CD4-positive, alpha-beta T cell (primary cell): ENCODE results near the gene ADAMTSL2. TPM values are rescaled to one million over a fixed set of nuclear protein-coding genes. Genes with fewer than 3 reads are reported as not detected.

ENCODE experiments used
- ATAC-seq: fragments of 200-7000 bp; cut with Tn5 transposase; one replicate; pipeline ENCODE4 v1.10.0; 2022; ENCODE audit warnings: mild to moderate bottlenecking; ENCODE audit not compliant: poor library complexity
- CTCF ChIA-PET: fragments of 350-600 bp; sonication (Branson Sonifier 250); formaldehyde crosslinking; loops from one replicate; lab custom pipeline; 2021; ENCODE audit warnings: antibody characterized with exemption, inconsistent platforms; lab: Charles Lee
- POLR2A ChIA-PET: fragments of 350-600 bp; sonication (Branson Sonifier 250); formaldehyde crosslinking; loops from one replicate; lab custom pipeline; 2021; ENCODE audit warnings: antibody characterized with exemption, inconsistent platforms; lab: Charles Lee
- DNase-seq, 14 experiments: peaks; one replicate each; pipeline ENCODE4 v3.0.0-alpha.2; 2013 to 2020; ENCODE audit warnings: mixed read lengths in 2 of 14
- H3K27ac ChIP-seq, 2 donors: one replicate each; pipeline versions ENCODE4 v1.5.1 to v1.7.0; 2013; ENCODE audit warnings: low read length in 2 of 2, low read depth in 1 of 2, mild to moderate bottlenecking in 1 of 2
- H3K27me3 ChIP-seq, 2 experiments: 1 replicate in 1 of 2; 2 replicates in 1 of 2; pipeline versions ENCODE4 v1.6.1 to v1.7.0; 2013; ENCODE audit warnings: low read length in 2 of 2, control low read depth in 1 of 2, mild to moderate bottlenecking in 1 of 2, moderate library complexity in 1 of 2; ENCODE audit not compliant: insufficient read depth in 2 of 2, control insufficient read depth in 1 of 2
- H3K36me3 ChIP-seq: one replicate; pipeline ENCODE4 v1.6.1; 2013; ENCODE audit warnings: low read length, control low read depth; ENCODE audit not compliant: insufficient read depth
- H3K4me1 ChIP-seq: one replicate; pipeline ENCODE4 v1.6.1; 2013; ENCODE audit warnings: low read length, control low read depth; ENCODE audit not compliant: insufficient read depth
- H3K4me3 ChIP-seq: one replicate; pipeline ENCODE4 v1.5.1; 2013; ENCODE audit warnings: mild to moderate bottlenecking, low read length, moderate library complexity
- H3K9me3 ChIP-seq, 2 experiments: 1 replicate in 1 of 2; 2 replicates in 1 of 2; pipeline versions ENCODE4 v1.6.1 to v1.7.0; 2013; ENCODE audit warnings: low read length in 2 of 2, mild to moderate bottlenecking in 2 of 2, control low read depth in 1 of 2, moderate library complexity in 1 of 2; ENCODE audit not compliant: control insufficient read depth in 1 of 2, insufficient read depth in 1 of 2
- H3K27ac Mint-ChIP-seq: one replicate; pipeline ENCODE4 v1.8.0; 2020; ENCODE audit warnings: mixed read lengths
- H3K27me3 Mint-ChIP-seq: one replicate; pipeline ENCODE4 v1.8.0; 2021; ENCODE audit warnings: mixed read lengths
- H3K36me3 Mint-ChIP-seq: one replicate; pipeline ENCODE4 v1.8.0; 2021; ENCODE audit warnings: low read depth, mixed read lengths
- H3K4me1 Mint-ChIP-seq: one replicate; pipeline ENCODE4 v1.8.0; 2021; ENCODE audit warnings: low read depth, mixed read lengths
- H3K4me3 Mint-ChIP-seq: one replicate; pipeline ENCODE4 v1.8.0; 2020; ENCODE audit warnings: mild to moderate bottlenecking, mixed read lengths
- H3K9me3 Mint-ChIP-seq: one replicate; pipeline ENCODE4 v1.8.0; 2020; ENCODE audit warnings: mixed read lengths
- CTCF ChIP-seq: fragments of 200-600 bp; IDR thresholded peaks from one replicate; pipeline ENCODE4 v1.8.0; 2022; ENCODE audit warnings: antibody characterized with exemption, mild to moderate bottlenecking
- intact Hi-C, 2 experiments: fragments of 100-400 bp; cut with DNase I in 1 of 2; cut with micrococcal nuclease in 1 of 2; formaldehyde crosslinking; loops; one replicate each; pipeline versions ENCODE4 v1.15.1 to v1.9.0; 2023 to 2025; cut with DNase I, micrococcal nuclease
- total RNA-seq, 174 experiments: library from RNA in 2 of 174; stranded (reverse) in 2 of 174; gene quantifications; one replicate each; pipeline ENCODE4 v1.2.3 and lab custom pipeline; 2021 to 2026

ADAMTSL2 gene
- total RNA-seq, 2 experiments from 2014 or later = 1.2 to 1.3 TPM

- no peaks in the 10 kb centered on the region for H3K4me1 Mint-ChIP-seq
- POLR2A ChIA-PET = no interaction called here
Measured at GRCh38 chr9:133566817-133567216, 32.3 kb downstream of the ADAMTSL2 start.

GRCh38 chr9:133568186-133568585 lies 33.7 kb downstream of the ADAMTSL2 start:
- Mint-ChIP-seq H3K27me3 (no peaks in the 10 kb centered on the region), H3K4me1 (no peaks in the 10 kb centered on the region), H3K27ac (no peak overlapping the region), H3K36me3 (no peaks in the 10 kb centered on the region), H3K4me3 (no peak overlapping the region), H3K9me3 (no peaks in the 10 kb centered on the region)
- intact Hi-C loops = no loop called here
- H3K27me3 ChIP-seq = no peaks in the 10 kb centered on the region
- H3K9me3 ChIP-seq = no peaks in the 10 kb centered on the region
- TF ChIP-seq CTCF = no peak
- ATAC-seq (no peak), DNase-seq (no peak)
- no peak overlapping the region for H3K4me3 ChIP-seq
- H3K4me1 ChIP-seq = peaks cover 5% of the 10 kb centered on the region
- ChIA-PET POLR2A (no interaction called here), CTCF (no interaction called here)
- H3K27ac ChIP-seq = no peak overlapping the region
- no peaks in the 10 kb centered on the region for H3K36me3 ChIP-seq

More at GRCh38 chr9:133566817-133567216, 32.3 kb downstream of the ADAMTSL2 start:
- Histone ChIP-seq H3K36me3 (no peaks in the 10 kb centered on the region), H3K27me3 (no peaks in the 10 kb centered on the region), H3K4me1 (peaks cover 8% of the 10 kb centered on the region), H3K9me3 (no peaks in the 10 kb centered on the region), H3K27ac (no peak overlapping the region), H3K4me3 (no peak overlapping the region)
- Mint-ChIP-seq H3K36me3 (no peaks in the 10 kb centered on the region), H3K4me3 (no peak overlapping the region), H3K27ac (no peak overlapping the region), H3K27me3 (no peaks in the 10 kb centered on the region), H3K9me3 (no peaks in the 10 kb centered on the region)
- intact Hi-C loops = no loop called here
- CTCF ChIA-PET = no interaction called here
- DNase-seq = no peak
- ATAC-seq = no peak
- TF ChIP-seq CTCF = no peak

- Histone ChIP-seq H3K27me3 (no peaks in the 10 kb centered on the region), H3K4me1 (no peaks in the 10 kb centered on the region), H3K9me3 (no peaks in the 10 kb centered on the region), H3K27ac (no peak overlapping the region), H3K4me3 (no peak overlapping the region), H3K36me3 (no peaks in the 10 kb centered on the region)
- peaks cover under 1% of the 10 kb centered on the region for H3K27me3 Mint-ChIP-seq
- ChIA-PET POLR2A (no interaction called here), CTCF (no interaction called here)
- no peak for ATAC-seq
- H3K27ac Mint-ChIP-seq = no peak overlapping the region
- no peak for DNase-seq
- no peak for TF ChIP-seq CTCF
- H3K4me3 Mint-ChIP-seq = no peak overlapping the region
- intact Hi-C loops = no loop called here
- H3K9me3 Mint-ChIP-seq = no peaks in the 10 kb centered on the region
- no peaks in the 10 kb centered on the region for H3K36me3 Mint-ChIP-seq
- H3K4me1 Mint-ChIP-seq = no peaks in the 10 kb centered on the region
Measured at GRCh38 chr9:133569121-133569785, 34.7 kb downstream of the ADAMTSL2 start.
